Ishikawa (cell line): ENCODE results near the gene MRPL27.

Source experiments
- CEBPB ChIP-seq: IDR thresholded peaks from 2 replicates; pipeline ENCODE4 v1.6.1; 2012
- CREB1 ChIP-seq: IDR thresholded peaks from 2 replicates; pipeline ENCODE4 v1.6.1; 2012; ENCODE audit warnings: low read depth
- EGR1 ChIP-seq: IDR thresholded peaks from 2 replicates; pipeline ENCODE4 v1.6.1; 2012
- EP300 ChIP-seq: IDR thresholded peaks from 2 replicates; pipeline ENCODE4 v1.6.1; 2012; ENCODE audit warnings: borderline replicate concordance
- FOXM1 ChIP-seq: IDR thresholded peaks from 2 replicates; pipeline ENCODE4 v1.6.1; 2012; ENCODE audit warnings: low read depth, borderline replicate concordance
- MAX ChIP-seq: IDR thresholded peaks from 2 replicates; pipeline ENCODE4 v1.6.1; 2012
- NFIC ChIP-seq: IDR thresholded peaks from 2 replicates; pipeline ENCODE4 v1.6.1; 2012
- RAD21 ChIP-seq: IDR thresholded peaks from 2 replicates; pipeline ENCODE4 v1.6.1; 2012; ENCODE audit warnings: low read depth
- REST ChIP-seq: IDR thresholded peaks from 2 replicates; pipeline ENCODE4 v1.6.1; 2012; ENCODE audit warnings: low read depth, mild to moderate bottlenecking
- TAF1 ChIP-seq: IDR thresholded peaks from 2 replicates; pipeline ENCODE4 v1.6.1; 2012; ENCODE audit warnings: low read depth, mild to moderate bottlenecking
- TCF12 ChIP-seq: IDR thresholded peaks from 2 replicates; pipeline ENCODE4 v1.6.1; 2012; ENCODE audit warnings: low read depth
- TEAD4 ChIP-seq: IDR thresholded peaks from 2 replicates; pipeline ENCODE4 v1.6.1; 2012
- YY1 ChIP-seq: IDR thresholded peaks from 2 replicates; pipeline ENCODE4 v1.6.1; 2012; ENCODE audit warnings: low read depth
- ZBTB7A ChIP-seq: IDR thresholded peaks from 2 replicates; pipeline ENCODE4 v1.6.1; 2012; ENCODE audit warnings: low read depth
- TF ChIP-seq, protein P1 (sequence below): IDR thresholded peaks from 2 replicates; pipeline ENCODE4 v1.6.1; 2012

The MRPL27 gene

GRCh38 chr17:50372758-50373556 is at the start of gene MRPL27, which contains the start of gene EME1:
Gene MRPL27, minus strand, starts transcription at chr17:50373184. Its CDS starts 14 bp downstream, at chr17:50373170.
Gene EME1, plus strand, starts transcription at chr17:50373229. Its CDS starts 1,980 bp downstream, at chr17:50375209.
- TF ChIP-seq MAX, result peak; percentile 95
- no peak for TF ChIP-seq ZBTB7A
- no peak for TF ChIP-seq TEAD4
- peak; percentile 15; the same call in 1 of the 2 replicates for TF ChIP-seq TCF12
- TF ChIP-seq RAD21, result no peak
- TF ChIP-seq CEBPB, result no peak
- TF ChIP-seq, protein P1, sequence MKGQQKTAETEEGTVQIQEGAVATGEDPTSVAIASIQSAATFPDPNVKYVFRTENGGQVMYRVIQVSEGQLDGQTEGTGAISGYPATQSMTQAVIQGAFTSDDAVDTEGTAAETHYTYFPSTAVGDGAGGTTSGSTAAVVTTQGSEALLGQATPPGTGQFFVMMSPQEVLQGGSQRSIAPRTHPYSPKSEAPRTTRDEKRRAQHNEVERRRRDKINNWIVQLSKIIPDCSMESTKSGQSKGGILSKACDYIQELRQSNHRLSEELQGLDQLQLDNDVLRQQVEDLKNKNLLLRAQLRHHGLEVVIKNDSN, result peak; percentile 98
- TF ChIP-seq YY1, result peak; percentile 94
- peak; percentile 97 for TF ChIP-seq TAF1

- TF ChIP-seq MAX, result no peak
- no peak for TF ChIP-seq TEAD4
- no peak for TF ChIP-seq TAF1
- TF ChIP-seq RAD21, result no peak
- no peak for TF ChIP-seq CREB1
- no peak for TF ChIP-seq CEBPB
- no peak for TF ChIP-seq NFIC
- no peak for TF ChIP-seq EGR1
- TF ChIP-seq YY1, result no peak
- no peak for TF ChIP-seq REST
- TF ChIP-seq ZBTB7A, result no peak
- TF ChIP-seq, protein P1, result no peak
- TF ChIP-seq EP300, result no peak
- TF ChIP-seq FOXM1, result no peak
- TF ChIP-seq TCF12, result no peak
Observed at GRCh38 chr17:50422738-50423137, 49.8 kb upstream of the MRPL27 start.

DNA sequence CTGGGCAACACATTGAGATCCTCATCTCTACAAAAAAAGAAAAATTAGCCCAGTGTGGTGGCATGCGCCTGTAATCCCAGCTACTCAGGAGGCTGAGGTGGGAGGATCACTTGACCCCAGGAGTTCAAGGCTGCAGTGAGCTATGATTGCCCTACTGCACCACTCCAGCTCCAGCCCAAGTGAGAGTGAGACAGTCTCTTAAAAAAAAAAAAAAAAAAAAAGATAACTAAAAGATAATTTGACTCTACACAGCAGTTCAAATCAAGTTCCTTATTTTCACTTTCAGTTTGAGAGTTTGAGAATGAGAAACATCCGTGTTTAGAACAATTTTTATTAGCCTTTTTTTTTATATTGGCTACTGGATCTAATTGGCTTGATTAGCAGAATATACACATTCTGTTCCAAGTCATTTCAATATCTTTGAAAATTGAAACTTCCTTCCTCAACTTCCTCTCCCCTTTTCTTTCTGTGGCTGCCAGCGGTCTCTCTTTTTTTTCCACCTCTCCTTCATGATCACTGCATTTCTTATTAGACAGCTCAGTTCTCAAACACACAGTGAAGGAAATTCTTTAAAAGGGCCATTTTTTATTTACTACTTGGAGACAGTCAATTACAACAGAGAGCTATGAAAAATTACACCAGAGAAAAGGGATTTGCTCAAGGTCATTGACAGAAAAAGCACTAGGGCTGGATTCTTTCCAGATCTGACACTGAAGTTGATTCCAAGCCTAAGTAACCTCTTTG is 48.5 kb upstream of the MRPL27 start:
- TF ChIP-seq CREB1 (no peak), CEBPB (no peak), EP300 (no peak), FOXM1 (no peak), EGR1 (no peak), TAF1 (no peak), REST (no peak), MAX (no peak), NFIC (no peak), RAD21 (no peak), ZBTB7A (no peak), YY1 (no peak), TCF12 (no peak)
- TF ChIP-seq, protein P1, result no peak

- TF ChIP-seq TAF1, result no peak
- 0 out of 2 replicates have a peak, but pooled peaks have one; percentile 48 for TF ChIP-seq CEBPB
Observed at GRCh38 chr17:50420419-50421112, 47.6 kb upstream of the MRPL27 start.
